Astrocyte of the spinal cord (primary cell): ENCODE measurements around the gene LMCD1.

Experiments
- DNase-seq: peaks from one replicate; pipeline ENCODE4 v3.0.0; 2011; ENCODE audit warnings: low read depth, low spot score
- H3K4me3 ChIP-seq: 2 replicates; pipeline ENCODE4 v1.5.1; 2011; ENCODE audit warnings: low read depth, mild to moderate bottlenecking, low read length, moderate library complexity
- CTCF ChIP-seq: IDR thresholded peaks from 2 replicates; pipeline ENCODE4 v1.5.1; 2012; ENCODE audit warnings: low read depth, mild to moderate bottlenecking, low read length, inconsistent platforms
- in situ Hi-C: cut with HindIII; loops from 2 replicates; pipeline ENCODE4 v1.10.0; 2017; ENCODE audit warnings: low sequenced_read_pairs

The LMCD1 gene

GRCh38 chr3:8470801-8471200 lies 30.8 kb upstream of the LMCD1 start:
- no peak for DNase-seq
- no peak for TF ChIP-seq CTCF
- in situ Hi-C loops, result no loop called here
- no peak overlapping the region for H3K4me3 ChIP-seq

- in situ Hi-C loops, result no loop called here
- TF ChIP-seq CTCF, result no peak
- H3K4me3 ChIP-seq, result no peak overlapping the region
- no peak for DNase-seq
Observed at GRCh38 chr3:8472549-8472948, 29.1 kb upstream of the LMCD1 start.

- DNase-seq, result no peak
- in situ Hi-C loops, result no loop called here
- TF ChIP-seq CTCF, result no peak
- H3K4me3 ChIP-seq, result no peak overlapping the region
Observed at GRCh38 chr3:8473029-8473428, 28.6 kb upstream of the LMCD1 start.

- H3K4me3 ChIP-seq, result no peak overlapping the region
- no peak for DNase-seq
- in situ Hi-C loops, result no loop called here
- TF ChIP-seq CTCF, result no peak
Observed at GRCh38 chr3:8473990-8474389, 27.6 kb upstream of the LMCD1 start.

- DNase-seq, result no peak
- in situ Hi-C loops, result no loop called here
- TF ChIP-seq CTCF, result no peak
- no peak overlapping the region for H3K4me3 ChIP-seq
Observed at GRCh38 chr3:8474991-8475390, 26.6 kb upstream of the LMCD1 start.

GRCh38 chr3:8480699-8481098 lies 20.9 kb upstream of the LMCD1 start:
- in situ Hi-C loops, result no loop called here
- no peak for TF ChIP-seq CTCF
- DNase-seq, result no peak
- no peak overlapping the region for H3K4me3 ChIP-seq

- no peak for TF ChIP-seq CTCF
- no peak for DNase-seq
- in situ Hi-C loops, result no loop called here
- no peak overlapping the region for H3K4me3 ChIP-seq
Observed at GRCh38 chr3:8481380-8481779, 20.2 kb upstream of the LMCD1 start.
